HT-29 (cell line): Measurements from ENCODE around the gene MDFIC. TPM values are rescaled to one million over a fixed set of nuclear protein-coding genes. Genes with fewer than 3 reads are reported as not detected.
A peak's percentile ranks its signal among the peaks of the same experiment; 100 is the strongest.

ENCODE experiments used
- DNase-seq: peaks from one replicate; pipeline ENCODE4 v3.0.0-alpha.2; 2015; ENCODE audit warnings: low spot score
- total RNA-seq: library from RNA; depleted of rRNA; stranded (reverse); fragments of >200 nt; shearing (Covaris generic); gene quantifications from 2 replicates; pipeline ENCODE4 v1.2.3, GENCODE V29; 2014

MDFIC gene
- total RNA-seq, 1 experiment from 2014 or later: not detected

GRCh38 chr7:114952296-114952695, 30.4 kb downstream of the MDFIC start:
- no peak for DNase-seq

- peak; percentile 26 for DNase-seq
Measured at GRCh38 chr7:114953724-114954123, 31.8 kb downstream of the MDFIC start.

DNA sequence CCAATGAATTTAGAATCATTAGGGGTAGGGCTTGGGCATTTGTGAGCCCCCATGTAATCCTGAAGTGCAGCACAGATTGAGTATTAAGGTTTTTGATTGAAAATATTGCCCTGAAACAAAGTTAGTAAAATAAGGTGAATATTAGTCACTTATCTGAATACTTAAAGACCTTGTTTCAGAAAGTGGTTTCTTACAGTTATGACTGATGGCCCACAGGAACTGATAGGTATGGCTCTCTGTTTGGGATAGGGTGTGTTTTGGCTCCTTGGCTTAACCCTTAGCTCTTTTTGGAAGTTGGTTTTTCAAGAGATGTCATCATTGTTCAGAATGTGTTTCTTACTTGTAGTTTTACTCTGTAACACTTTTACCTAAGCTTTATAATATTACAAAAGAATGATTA, 34.8 kb downstream of the MDFIC start:
- DNase-seq: no peak

- DNase-seq: no peak
Measured at GRCh38 chr7:114957444-114957843, 35.5 kb downstream of the MDFIC start.

- no peak for DNase-seq
Measured at GRCh38 chr7:114959931-114960330, 38.0 kb downstream of the MDFIC start.

DNA sequence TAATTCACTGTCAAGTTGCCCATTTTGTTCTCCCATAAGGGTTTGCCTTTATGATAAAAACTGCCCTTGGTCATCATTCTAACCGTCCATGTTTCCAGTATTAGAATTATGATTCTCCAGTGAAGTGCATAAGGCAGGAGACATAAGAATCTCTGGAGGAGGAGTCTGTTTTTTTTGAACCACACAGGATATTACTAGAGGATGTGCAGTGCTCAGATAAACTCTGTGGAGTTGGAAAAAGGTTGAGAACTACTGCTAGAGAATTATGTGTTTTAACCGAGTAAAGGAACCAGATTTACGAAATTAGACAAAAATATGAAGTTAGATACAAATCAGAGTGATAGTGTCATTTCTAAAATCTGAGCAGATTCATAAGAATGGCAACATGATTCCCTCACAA, 40.5 kb downstream of the MDFIC start:
- DNase-seq: no peak

- DNase-seq: no peak
Measured at GRCh38 chr7:114966156-114966555, 44.3 kb downstream of the MDFIC start.

DNA sequence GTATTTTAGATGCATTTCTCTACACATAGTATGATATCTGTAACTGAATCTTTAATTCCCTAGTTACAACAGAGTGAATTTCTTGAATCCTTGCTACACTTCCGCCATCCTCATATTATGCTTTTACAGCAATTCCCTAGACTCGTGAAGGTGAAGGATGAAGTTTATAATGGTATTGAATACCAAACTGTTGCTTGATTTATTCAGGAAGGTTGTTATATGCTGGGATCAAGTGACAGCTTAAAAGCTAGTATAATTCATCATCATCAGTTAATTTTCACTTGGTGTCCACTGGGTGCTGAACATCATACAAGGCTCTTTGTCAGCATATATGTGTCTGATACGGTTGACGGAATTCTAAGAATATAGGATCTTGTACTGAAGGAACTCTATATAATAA, 47.2 kb downstream of the MDFIC start:
- DNase-seq: no peak

DNA sequence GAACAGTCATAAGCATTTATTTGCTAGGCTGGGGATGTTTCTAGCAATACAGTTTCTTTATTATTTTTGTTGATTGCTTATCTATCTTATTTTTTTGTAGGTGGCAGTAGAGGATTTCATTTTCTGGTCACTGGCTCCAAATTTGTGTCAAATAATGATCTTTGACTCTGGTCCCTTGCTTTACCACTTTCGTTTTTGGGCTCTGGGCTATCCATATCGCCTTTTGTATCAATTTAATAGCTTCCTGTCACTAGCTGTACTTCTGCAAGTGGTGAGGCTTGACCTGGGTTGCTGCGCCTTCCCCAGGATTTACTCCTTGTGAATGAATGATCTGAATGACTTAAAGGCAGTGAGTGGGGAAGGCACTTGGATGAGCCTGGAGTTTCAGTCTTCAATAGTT, 48.4 kb downstream of the MDFIC start:
- no peak for DNase-seq

DNA sequence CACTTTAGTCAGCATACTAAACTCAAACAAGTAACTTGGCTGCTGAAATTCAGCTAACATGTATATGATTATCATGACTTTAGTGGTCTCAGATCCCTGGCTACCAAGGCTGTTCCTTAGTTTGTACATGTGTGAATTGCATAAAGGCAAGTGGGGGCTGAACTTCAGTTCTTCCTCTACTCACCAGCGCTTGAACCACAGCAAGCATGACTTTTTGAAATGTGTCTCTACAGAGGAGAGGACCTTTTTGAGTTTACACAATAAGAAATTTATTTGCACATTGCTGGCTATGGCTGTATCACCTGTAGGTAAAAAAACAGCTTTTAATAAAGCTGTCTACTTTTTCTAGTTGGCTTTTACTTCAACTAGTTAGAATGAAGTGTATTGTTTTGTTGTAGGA, 48.8 kb downstream of the MDFIC start:
- DNase-seq: no peak

GRCh38 chr7:114972567-114972966, 50.7 kb downstream of the MDFIC start:
- no peak for DNase-seq

DNA sequence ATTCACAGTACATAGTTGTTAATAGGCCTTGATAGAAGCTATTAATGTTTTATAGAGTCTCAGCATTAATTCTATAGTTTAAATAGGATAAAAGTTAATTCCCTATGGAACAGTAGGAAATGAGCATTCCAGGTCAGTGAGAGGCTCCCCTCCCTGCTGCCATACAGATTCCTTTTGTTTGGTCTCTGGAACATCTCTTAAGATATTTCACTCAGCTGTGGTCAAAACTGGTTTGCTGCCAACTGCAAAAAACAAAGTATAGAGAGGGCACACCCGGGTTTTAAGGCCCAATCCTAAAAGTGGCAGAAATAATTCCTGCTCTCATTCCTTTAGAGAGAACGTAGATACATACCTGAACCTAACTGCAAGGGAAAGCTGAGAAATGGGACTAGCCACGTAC, 51.3 kb downstream of the MDFIC start:
- DNase-seq: no peak

- no peak for DNase-seq
Measured at GRCh38 chr7:114975401-114975800, 53.5 kb downstream of the MDFIC start.

- DNase-seq: no peak
Measured at GRCh38 chr7:114976666-114977065, 54.8 kb downstream of the MDFIC start.

DNA sequence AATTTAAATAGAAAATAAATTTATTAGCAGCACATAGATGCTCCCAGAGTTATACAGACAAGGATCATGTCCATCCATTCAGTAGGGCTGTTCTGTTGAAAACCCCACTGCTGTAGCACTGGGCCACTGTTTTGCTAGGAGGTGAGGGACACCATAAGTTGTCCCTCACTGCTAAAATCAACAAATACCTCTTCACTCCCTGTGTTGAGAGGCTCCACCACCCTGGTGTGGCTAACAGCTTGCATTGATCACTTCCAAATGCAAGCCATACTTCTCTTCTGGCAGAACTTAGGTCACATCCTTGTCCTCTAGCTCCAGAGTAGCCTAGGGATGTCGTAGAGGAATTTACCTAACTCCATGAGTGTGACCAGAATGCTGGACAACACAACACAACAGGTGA, 55.4 kb downstream of the MDFIC start:
- no peak for DNase-seq

DNA sequence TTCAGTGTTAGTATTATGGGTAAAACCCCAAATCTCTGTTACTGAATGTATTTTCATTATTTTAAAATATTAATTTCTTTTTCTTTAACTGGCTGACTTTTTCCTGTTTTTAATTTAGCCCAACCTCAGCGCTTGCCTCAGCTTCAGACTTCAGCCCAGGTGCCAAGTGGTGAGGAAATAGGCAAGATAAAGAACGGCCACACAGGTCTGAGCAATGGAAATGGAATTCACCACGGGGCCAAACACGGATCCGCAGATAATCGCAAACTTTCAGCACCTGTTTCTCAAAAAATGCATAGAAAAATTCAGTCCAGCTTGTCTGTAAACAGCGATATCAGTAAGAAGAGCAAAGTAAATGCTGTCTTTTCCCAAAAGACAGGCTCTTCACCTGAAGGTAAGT, 57.5 kb downstream of the MDFIC start:
- DNase-seq: peak; percentile 69

DNA sequence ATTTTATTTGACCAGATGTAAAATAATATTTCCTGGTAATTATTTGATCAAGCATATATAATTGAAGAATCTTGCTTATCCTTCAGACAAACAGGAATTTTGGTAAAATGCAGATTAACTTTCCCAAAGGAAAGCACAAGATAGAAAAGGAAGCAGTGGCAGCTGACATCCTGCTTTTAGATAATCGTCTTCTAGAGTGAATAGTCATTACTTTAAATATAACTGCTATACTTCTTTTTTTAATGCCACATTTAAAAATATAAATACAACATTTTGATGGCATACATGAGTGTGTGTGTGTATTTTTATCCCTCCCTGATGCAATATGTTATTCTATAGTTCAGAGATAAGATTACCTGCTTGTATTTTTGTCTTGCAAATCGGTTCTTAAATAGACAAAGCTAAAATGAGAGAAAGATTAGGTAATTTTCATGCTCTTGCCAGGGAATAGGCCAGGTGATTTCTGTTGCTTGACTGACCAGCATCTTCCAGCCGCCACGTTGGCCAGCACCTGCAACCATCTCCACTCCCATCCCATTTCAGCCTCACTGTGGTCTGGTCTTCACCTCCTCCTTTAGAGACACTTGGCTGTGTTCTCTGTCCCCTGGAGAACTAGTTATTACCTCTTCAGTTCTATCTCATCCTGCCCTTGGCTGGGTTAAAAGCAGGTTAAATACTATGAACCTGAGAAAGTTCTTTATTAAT, 58.1 kb downstream of the MDFIC start:
- DNase-seq: no peak

GRCh38 chr7:114981323-114981722, 59.4 kb downstream of the MDFIC start:
- DNase-seq: no peak

GRCh38 chr7:114985116-114985715, 63.3 kb downstream of the MDFIC start:
- no peak for DNase-seq

GRCh38 chr7:114986190-114987180, 64.6 kb downstream of the MDFIC start:
- no peak for DNase-seq

DNA sequence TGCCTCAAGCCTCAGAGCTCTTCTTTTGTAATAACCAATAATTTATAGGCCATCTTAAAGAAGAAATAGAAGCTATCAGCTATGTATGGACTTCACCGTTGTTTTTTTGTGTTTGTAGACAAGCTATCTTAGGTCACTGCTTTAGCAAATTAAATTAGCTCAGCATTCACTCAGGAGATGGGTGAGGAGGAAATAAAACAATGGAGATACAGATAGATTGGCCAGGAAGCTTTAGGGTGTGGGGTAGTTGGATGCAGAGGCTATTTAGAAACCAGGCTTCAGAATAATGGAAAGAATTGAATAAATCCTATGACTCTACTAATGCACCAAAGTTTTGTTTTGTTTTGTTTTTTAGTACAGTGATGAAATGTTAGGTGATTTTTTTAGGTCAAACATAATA, 66.1 kb downstream of the MDFIC start:
- no peak for DNase-seq

DNA sequence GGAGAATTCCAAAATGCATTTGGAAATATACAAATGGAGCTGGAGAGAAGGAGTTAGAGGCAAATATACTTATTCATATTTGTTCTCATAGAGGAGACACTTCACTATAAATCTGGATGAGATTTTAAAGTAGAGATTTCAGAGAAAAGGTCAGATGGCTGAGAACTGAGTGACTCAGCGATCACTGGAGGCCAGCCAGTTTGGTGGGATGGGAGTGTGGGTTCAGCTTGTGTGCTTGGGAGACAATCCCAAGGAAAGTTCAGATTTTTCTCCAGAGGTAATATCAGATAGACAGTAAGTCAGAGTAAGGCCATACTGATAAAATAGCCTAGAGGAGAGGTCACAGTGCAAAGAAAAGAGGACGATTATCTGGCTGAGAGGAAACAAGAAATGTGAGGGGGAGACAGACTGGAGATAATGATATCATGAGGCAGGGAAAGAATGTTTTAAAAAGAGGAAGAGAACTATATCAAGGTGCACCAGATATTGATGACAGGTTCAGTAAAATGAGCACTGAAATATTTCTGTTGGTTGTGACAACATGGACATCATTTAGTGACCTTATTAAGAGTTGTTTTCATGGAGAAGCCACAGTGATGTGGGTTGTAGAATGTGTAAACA, 67.0 kb downstream of the MDFIC start:
- peak; percentile 42 for DNase-seq
